Neuronal stem cell (in vitro differentiated cells): ENCODE data around the gene TMEM39B.

Experiments
- DNase-seq: peaks from one replicate; pipeline ENCODE4 v3.0.0-alpha.2; 2013; ENCODE audit warnings: low spot score
- H2AFZ ChIP-seq: one replicate; pipeline ENCODE4 v1.6.1; 2013; ENCODE audit warnings: mild to moderate bottlenecking, low read length, inconsistent platforms
- H2AK5ac ChIP-seq: 2 replicates; pipeline ENCODE4 v1.6.1; 2013; ENCODE audit warnings: low read depth, mild to moderate bottlenecking, inconsistent platforms, low read length, moderate library complexity, mixed read lengths
- H2BK120ac ChIP-seq: 2 replicates; pipeline ENCODE4 v1.6.1; 2013; ENCODE audit warnings: low read depth, mild to moderate bottlenecking, inconsistent platforms, low read length, moderate library complexity, mixed read lengths
- H2BK12ac ChIP-seq: one replicate; pipeline ENCODE4 v1.6.1; 2013; ENCODE audit warnings: low read length, inconsistent platforms
- H2BK15ac ChIP-seq: 2 replicates; pipeline ENCODE4 v1.6.1; 2013; ENCODE audit warnings: mild to moderate bottlenecking, low read length, inconsistent platforms, mixed read lengths
- H2BK5ac ChIP-seq: one replicate; pipeline ENCODE4 v1.6.1; 2013; ENCODE audit warnings: inconsistent platforms, mild to moderate bottlenecking, low read length, moderate library complexity
- H3K14ac ChIP-seq: one replicate; pipeline ENCODE4 v1.6.1; 2013; ENCODE audit warnings: low read length, inconsistent platforms
- H3K18ac ChIP-seq: 2 replicates; pipeline ENCODE4 v1.6.1; 2013; ENCODE audit warnings: low read length, inconsistent platforms
- H3K23ac ChIP-seq: 2 replicates; pipeline ENCODE4 v1.6.1; 2013; ENCODE audit warnings: low read depth, mild to moderate bottlenecking, mixed read lengths, low read length, inconsistent platforms; ENCODE audit not compliant: poor library complexity
- H3K27ac ChIP-seq: replicated peaks from 3 replicates; pipeline ENCODE4 v1.5.1; 2013; ENCODE audit warnings: low read length, inconsistent platforms
- H3K27me3 ChIP-seq, 3 experiments: 2 replicates each; pipeline ENCODE4 v1.6.1; 2013; ENCODE audit warnings: low read length in 3 of 3, mild to moderate bottlenecking in 2 of 3, inconsistent platforms in 1 of 3, low read depth in 1 of 3, mixed read lengths in 1 of 3, moderate library complexity in 1 of 3; ENCODE audit not compliant: control insufficient read depth in 3 of 3, insufficient read depth in 3 of 3
- H3K36me3 ChIP-seq, 2 donors: replicated peaks in 1 of 2; 2 replicates each; pipeline ENCODE4 v1.6.1; 2013; ENCODE audit warnings: low read length in 2 of 2; ENCODE audit not compliant: control insufficient read depth in 2 of 2, insufficient read depth in 2 of 2
- H3K4ac ChIP-seq: 2 replicates; pipeline ENCODE4 v1.6.1; 2013; ENCODE audit warnings: inconsistent platforms, mild to moderate bottlenecking, low read length, moderate library complexity
- H3K4me1 ChIP-seq, 2 donors: 1 replicate in 1 of 2; 2 replicates in 1 of 2; pipeline ENCODE4 v1.6.1; 2013; ENCODE audit warnings: low read length in 2 of 2, low read depth in 1 of 2; ENCODE audit not compliant: control insufficient read depth in 2 of 2, insufficient read depth in 1 of 2
- H3K4me2 ChIP-seq: one replicate; pipeline ENCODE4 v1.6.1; 2013; ENCODE audit warnings: mild to moderate bottlenecking, low read length, inconsistent platforms; ENCODE audit not compliant: insufficient read depth, poor library complexity, severe bottlenecking
- H3K4me3 ChIP-seq, 2 donors: 2 replicates each; pipeline ENCODE4 v1.5.1; 2013; ENCODE audit warnings: low read length in 2 of 2, mild to moderate bottlenecking in 2 of 2, inconsistent platforms in 1 of 2, moderate library complexity in 1 of 2
- H3K79me1 ChIP-seq: one replicate; pipeline ENCODE4 v1.6.1; 2013; ENCODE audit warnings: low read depth, mild to moderate bottlenecking, inconsistent platforms, low read length, moderate library complexity
- H3K9ac ChIP-seq: one replicate; pipeline ENCODE4 v1.6.1; 2013; ENCODE audit warnings: mild to moderate bottlenecking, low read depth, low read length, inconsistent platforms; ENCODE audit not compliant: poor library complexity
- H3K9me3 ChIP-seq, 2 donors: replicated peaks in 1 of 2; 2 replicates each; pipeline versions ENCODE3 to v1.6.1; 2013; ENCODE audit warnings: low read length in 2 of 2, mild to moderate bottlenecking in 2 of 2, inconsistent platforms in 1 of 2, low read depth in 1 of 2, mixed read lengths in 1 of 2, moderate library complexity in 1 of 2; ENCODE audit not compliant: control insufficient read depth in 2 of 2, insufficient read depth in 1 of 2
- H4K8ac ChIP-seq: one replicate; pipeline ENCODE4 v1.6.1; 2013; ENCODE audit warnings: low read depth, mild to moderate bottlenecking, inconsistent platforms, low read length, moderate library complexity
- H4K91ac ChIP-seq: one replicate; pipeline ENCODE4 v1.6.1; 2013; ENCODE audit warnings: low read length, low read depth, mild to moderate bottlenecking, inconsistent platforms; ENCODE audit not compliant: poor library complexity
- WGBS, 2 donors: extraction: QIAGEN DNeasy Blood & Tissue Kit; methylation state at CpG; one replicate each; pipeline ENCODE4 v1.1.7; 2013; ENCODE audit warnings: missing lambda C conversion rate in 2 of 2, mixed read lengths in 1 of 2; ENCODE audit not compliant: insufficient read length in 2 of 2, insufficient replicate concordance in 1 of 2; ENCODE audit errors: extremely low coverage in 2 of 2; 5-methylcytosine and 5-hydroxymethylcytosine counted together

TMEM39B gene

DNA sequence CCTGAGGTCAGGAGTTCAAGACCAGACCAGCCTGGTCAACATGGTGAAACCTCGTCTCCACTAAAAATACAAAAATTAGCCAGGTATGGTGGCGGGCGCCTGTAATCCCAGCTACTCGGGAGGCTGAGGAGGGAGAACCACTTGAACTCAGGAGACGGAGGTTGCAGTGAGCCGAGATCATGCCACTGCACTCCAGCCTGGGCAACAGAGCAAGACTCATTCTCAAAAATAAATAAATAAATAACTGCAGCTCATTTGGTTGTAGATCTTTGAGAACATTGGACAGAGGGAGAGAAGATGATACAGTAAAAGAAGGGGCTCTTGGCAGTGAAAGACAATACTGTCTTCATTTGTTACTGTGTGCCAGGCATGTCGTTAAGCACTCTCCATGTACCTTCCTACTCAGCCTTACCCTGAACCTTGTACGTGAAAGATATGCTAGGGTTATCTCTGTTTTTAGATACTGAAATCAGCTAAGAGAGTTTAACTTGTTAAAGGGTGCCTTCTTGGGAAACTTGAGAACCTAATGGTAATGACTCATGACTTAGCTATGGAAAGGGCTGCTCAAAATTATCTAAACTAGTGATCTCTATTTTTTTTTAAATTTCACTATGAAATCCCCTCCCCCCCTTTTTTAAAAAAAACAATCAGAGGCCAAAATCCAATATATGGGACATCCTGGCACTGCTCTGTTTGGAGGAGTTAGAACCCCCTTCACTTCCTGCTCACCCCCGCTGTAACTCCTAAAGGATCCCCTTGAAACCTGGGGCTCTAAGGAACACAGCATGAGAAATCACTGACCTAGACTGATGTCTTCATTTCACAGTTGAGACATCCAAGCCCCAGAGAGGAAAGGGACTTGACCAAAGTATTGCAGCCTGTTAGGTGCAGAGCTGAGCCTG is 28.3 kb downstream of the TMEM39B start:
- Histone ChIP-seq H3K27me3 (no peaks in the 10 kb centered on the region), H4K91ac (no peak overlapping the region), H3K4me1 (no peaks in the 10 kb centered on the region), H2BK120ac (no peak overlapping the region), H3K18ac (no peak overlapping the region), H2AFZ (no peak overlapping the region), H2BK5ac (no peak overlapping the region), H3K79me1 (no peaks in the 10 kb centered on the region), H2AK5ac (no peak overlapping the region), H4K8ac (no peak overlapping the region), H3K4ac (no peak overlapping the region), H2BK12ac (no peak overlapping the region), H3K23ac (no peak overlapping the region), H3K36me3 (peaks cover 13 to 66% of the 10 kb centered on the region in 2 donors), H3K27ac (no peak overlapping the region), H3K4me3 (no peak overlapping the region), H3K14ac (no peak overlapping the region), H2BK15ac (no peak overlapping the region), H3K9ac (no peak overlapping the region), H3K4me2 (no peak overlapping the region), H3K9me3 (no peaks in the 10 kb centered on the region)
- no CpG with 5 or more reads among the region's 9 CpGs for WGBS, 2 donors
- no peak for DNase-seq

DNA sequence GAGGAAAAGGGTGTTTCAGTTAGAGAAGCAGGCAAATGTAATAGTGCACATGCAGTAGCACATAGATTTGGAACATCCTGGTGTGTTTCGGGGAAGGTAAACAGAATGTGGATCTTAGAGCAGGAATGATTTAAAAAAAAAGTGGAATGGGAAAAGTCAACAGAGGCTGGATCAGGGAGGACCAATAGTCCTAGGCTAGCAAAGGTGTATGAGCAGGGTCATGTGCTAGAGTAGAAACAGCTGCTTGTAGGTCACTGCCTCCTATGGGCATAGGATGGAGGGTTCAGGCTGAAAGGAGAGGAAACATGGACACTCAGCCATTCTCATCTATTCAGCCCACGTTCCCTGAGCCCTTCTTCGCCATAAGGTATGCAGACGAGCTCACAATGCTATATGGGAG is 31.4 kb downstream of the TMEM39B start:
- no peak overlapping the region for H2BK120ac ChIP-seq
- no peak overlapping the region for H3K23ac ChIP-seq
- no peaks in the 10 kb centered on the region for H3K9me3 ChIP-seq
- H2AFZ ChIP-seq, result no peak overlapping the region
- H3K4me2 ChIP-seq, result no peak overlapping the region
- H2AK5ac ChIP-seq, result no peak overlapping the region
- H3K14ac ChIP-seq, result no peak overlapping the region
- peaks cover 9 to 37% of the 10 kb centered on the region in 2 donors for H3K36me3 ChIP-seq
- no peak overlapping the region for H3K4ac ChIP-seq
- no peak overlapping the region for H4K8ac ChIP-seq
- no peaks in the 10 kb centered on the region for H3K27me3 ChIP-seq
- no peak overlapping the region for H3K27ac ChIP-seq
- no peak overlapping the region for H3K18ac ChIP-seq
- H2BK12ac ChIP-seq, result no peak overlapping the region
- no peak overlapping the region for H3K9ac ChIP-seq
- H3K4me3 ChIP-seq, result no peak overlapping the region
- H3K79me1 ChIP-seq, result peaks cover 4% of the 10 kb centered on the region
- no CpG with 5 or more reads among the region's 4 CpGs for WGBS, 2 donors
- no peak for DNase-seq
- no peak overlapping the region for H4K91ac ChIP-seq
- H2BK5ac ChIP-seq, result no peak overlapping the region
- H3K4me1 ChIP-seq, result peaks cover 1 to 3% of the 10 kb centered on the region in 2 donors
- no peak overlapping the region for H2BK15ac ChIP-seq

DNA sequence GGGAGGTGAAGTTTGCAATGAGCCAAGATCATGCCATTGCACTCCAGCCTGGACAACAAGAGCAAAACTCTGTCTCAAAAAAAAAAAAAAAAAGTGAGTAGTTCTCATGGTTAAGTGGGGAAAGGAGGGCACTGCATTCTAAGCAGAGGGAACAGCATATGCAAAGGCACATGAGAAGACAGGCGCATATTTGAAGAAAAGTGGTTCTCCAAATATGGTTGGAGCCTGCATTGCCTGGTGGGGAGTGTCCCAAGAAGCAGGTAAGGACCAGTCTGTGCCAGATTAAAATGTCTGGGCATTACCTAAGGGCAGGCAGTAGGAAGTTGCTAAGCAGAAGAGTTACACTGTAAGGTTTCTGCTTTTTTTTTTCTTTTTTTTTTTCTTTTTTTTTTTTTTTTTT is 32.6 kb downstream of the TMEM39B start:
- Histone ChIP-seq H3K14ac (no peak overlapping the region), H3K18ac (no peak overlapping the region), H3K4me3 (no peak overlapping the region), H2AFZ (no peak overlapping the region), H3K4me2 (no peak overlapping the region), H4K8ac (no peak overlapping the region), H3K9ac (no peak overlapping the region), H2BK15ac (no peak overlapping the region), H4K91ac (no peak overlapping the region), H3K36me3 (peaks cover 4 to 28% of the 10 kb centered on the region in 2 donors), H3K23ac (no peak overlapping the region), H2BK12ac (no peak overlapping the region), H3K27ac (no peak overlapping the region), H3K4ac (no peak overlapping the region), H3K4me1 (peaks cover 1 to 4% of the 10 kb centered on the region in 2 donors), H3K79me1 (peaks cover 4% of the 10 kb centered on the region), H3K9me3 (no peaks in the 10 kb centered on the region), H2BK120ac (no peak overlapping the region), H2AK5ac (no peak overlapping the region), H2BK5ac (no peak overlapping the region), H3K27me3 (no peaks in the 10 kb centered on the region)
- no peak for DNase-seq
- no CpG with 5 or more reads among the region's 1 CpG for WGBS, 2 donors

DNA sequence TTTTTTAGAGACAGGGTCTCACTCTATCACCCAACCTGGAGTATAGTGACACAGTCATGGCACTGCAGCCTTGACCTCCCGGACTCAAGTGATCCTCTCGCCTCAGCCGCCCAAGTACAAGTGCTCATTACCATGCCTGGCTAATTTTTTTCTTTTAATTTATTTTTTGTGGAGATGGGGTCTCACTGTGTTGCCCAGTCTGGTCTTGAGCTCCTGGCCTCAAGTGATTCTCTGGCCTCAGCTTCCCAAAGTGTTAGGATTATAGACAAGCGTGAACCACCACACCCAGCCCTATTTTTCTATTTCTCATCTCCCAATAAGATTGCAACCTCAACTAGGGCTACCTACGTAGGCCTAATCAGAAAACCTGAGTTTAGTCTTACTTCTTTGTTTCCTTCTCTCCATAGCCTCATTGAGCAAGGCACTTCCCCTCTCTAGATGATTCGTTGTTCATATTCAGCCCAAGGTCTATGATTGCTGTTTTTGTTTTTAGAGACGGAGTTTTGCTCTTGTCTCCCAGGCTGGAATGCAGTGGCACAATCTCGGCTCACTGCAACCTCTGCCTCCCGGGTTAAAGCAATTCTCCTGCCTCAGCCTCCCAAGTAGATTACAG is 34.0 kb downstream of the TMEM39B start:
- Histone ChIP-seq H3K4me3 (no peak overlapping the region), H3K14ac (no peak overlapping the region), H4K91ac (no peak overlapping the region), H3K18ac (no peak overlapping the region), H3K4ac (no peak overlapping the region), H2BK5ac (no peak overlapping the region), H3K9ac (no peak overlapping the region), H4K8ac (no peak overlapping the region), H2BK120ac (no peak overlapping the region), H3K4me1 (peaks cover 1 to 4% of the 10 kb centered on the region in 2 donors), H2BK15ac (no peak overlapping the region), H2BK12ac (no peak overlapping the region), H3K27ac (no peak overlapping the region), H3K79me1 (peaks cover 4% of the 10 kb centered on the region), H3K9me3 (no peaks in the 10 kb centered on the region), H3K36me3 (peaks cover 0 to 25% of the 10 kb centered on the region in 2 donors), H2AK5ac (no peak overlapping the region), H3K23ac (no peak overlapping the region), H3K27me3 (no peaks in the 10 kb centered on the region), H2AFZ (peak overlapping the region; percentile 85), H3K4me2 (no peak overlapping the region)
- no CpG with 5 or more reads among the region's 9 CpGs for WGBS, 2 donors
- no peak for DNase-seq
